GM19193 (cell line): ENCODE measurements around the gene MORN1.

Source experiments
- POLR2A ChIP-seq: IDR thresholded peaks from 4 replicates; pipeline ENCODE4 v1.6.1; 2011; ENCODE audit not compliant: insufficient read depth, insufficient read length; ENCODE audit errors: extremely low read depth

The MORN1 gene

GRCh38 chr1:2304282-2304681 is 87.1 kb downstream of the MORN1 start:
- TF ChIP-seq POLR2A, result no peak

GRCh38 chr1:2303781-2304180 is 87.6 kb downstream of the MORN1 start:
- TF ChIP-seq POLR2A, result no peak

GRCh38 chr1:2303016-2303775 is 88.2 kb downstream of the MORN1 start:
- no peak for TF ChIP-seq POLR2A

- TF ChIP-seq POLR2A, result no peak
Observed at GRCh38 chr1:2302292-2302925, 88.9 kb downstream of the MORN1 start.

- TF ChIP-seq POLR2A, result no peak
Observed at GRCh38 chr1:2301607-2302291, 89.6 kb downstream of the MORN1 start.

GRCh38 chr1:2300851-2301606 is 90.3 kb downstream of the MORN1 start:
- no peak for TF ChIP-seq POLR2A

- TF ChIP-seq POLR2A, result no peak
Observed at GRCh38 chr1:2300004-2300771, 91.2 kb downstream of the MORN1 start.

- TF ChIP-seq POLR2A, result no peak
Observed at GRCh38 chr1:2299131-2299627, 92.2 kb downstream of the MORN1 start.

GRCh38 chr1:2298685-2299084 is 92.7 kb downstream of the MORN1 start:
- TF ChIP-seq POLR2A, result no peak

GRCh38 chr1:2297246-2298011 is 93.9 kb downstream of the MORN1 start:
- TF ChIP-seq POLR2A, result no peak

GRCh38 chr1:2296614-2297013 is 94.7 kb downstream of the MORN1 start:
- no peak for TF ChIP-seq POLR2A

- TF ChIP-seq POLR2A, result no peak
Observed at GRCh38 chr1:2295526-2295925, 95.8 kb downstream of the MORN1 start.

- TF ChIP-seq POLR2A, result no peak
Observed at GRCh38 chr1:2294725-2295078, 96.7 kb downstream of the MORN1 start.

GRCh38 chr1:2294033-2294724 is 97.2 kb downstream of the MORN1 start:
- TF ChIP-seq POLR2A, result no peak
